GM21526 (cell line): Measurements from ENCODE around the gene SEZ6L2.
"Not testable (repeated sequence)": the region's sequence is repeated elsewhere in the genome, so short reads cannot be mapped to it uniquely, and the experiment has no call there.

Experiments
- ATAC-seq: cut with Tn5 transposase; IDR thresholded peaks from one replicate; pipeline ENCODE4 v1.9.1; 2021; ENCODE audit warnings: moderate library complexity; ENCODE audit not compliant: unreplicated experiment, low FRiP score

The SEZ6L2 gene

DNA sequence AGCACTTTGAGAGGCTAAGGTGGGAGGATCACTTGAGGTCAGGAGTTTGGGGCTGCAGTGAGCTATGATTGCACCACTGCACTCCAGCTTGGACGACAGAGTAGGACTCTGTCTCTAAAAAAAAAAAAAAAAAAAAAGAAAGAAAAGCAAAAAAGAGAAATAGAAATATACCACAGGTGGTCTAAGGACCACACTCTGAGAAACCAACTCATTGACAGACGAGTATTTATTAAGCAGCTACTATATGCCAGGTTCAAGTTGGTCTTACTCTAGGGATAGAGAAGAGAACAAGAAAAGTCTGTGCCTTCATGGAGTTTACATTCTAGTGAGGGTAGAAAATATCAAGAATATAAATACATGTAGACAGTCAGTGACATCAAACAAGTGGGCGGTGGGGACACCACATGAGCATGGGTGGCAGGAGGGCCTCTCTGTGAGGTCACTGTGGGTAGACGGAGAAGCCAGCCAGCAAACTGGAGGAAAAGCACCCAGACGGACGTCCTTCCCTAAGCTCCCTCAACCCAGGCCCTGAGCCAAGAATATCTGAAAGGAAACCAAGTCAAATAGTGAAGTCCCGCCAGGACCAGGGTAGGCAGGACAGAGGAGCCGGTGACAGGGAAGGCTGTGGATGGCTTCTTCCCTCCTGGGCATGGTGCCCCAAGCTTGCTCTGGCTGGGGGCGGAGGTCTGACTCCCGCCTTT lies 41.1 kb downstream of the SEZ6L2 start:
- no peak for ATAC-seq

- ATAC-seq: no peak
These were observed 42.1 kb downstream of the SEZ6L2 start for GRCh38 chr16:29857133-29857760.

GRCh38 chr16:29854520-29855100 lies 44.7 kb downstream of the SEZ6L2 start:
- no peak for ATAC-seq

DNA sequence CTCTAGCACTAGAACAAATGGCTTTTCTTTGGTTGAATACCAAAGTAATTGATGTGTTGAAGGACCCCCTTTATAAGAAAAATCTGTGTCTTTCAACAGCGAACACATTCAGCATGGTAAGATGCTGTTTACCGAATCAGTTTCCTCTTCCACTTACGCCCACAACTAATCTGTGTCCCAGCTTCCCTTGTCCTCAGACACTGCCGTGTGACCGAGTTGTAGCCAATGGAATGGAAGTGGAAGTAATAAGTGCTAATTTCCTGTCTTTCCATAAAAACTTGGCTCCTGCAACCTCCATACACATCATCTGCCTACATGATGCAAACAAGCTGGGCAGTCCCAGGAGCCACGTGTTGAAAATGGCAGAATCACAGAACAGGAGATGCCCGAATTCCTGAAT lies 46.7 kb downstream of the SEZ6L2 start:
- no peak for ATAC-seq

GRCh38 chr16:29850998-29851397 lies 48.4 kb downstream of the SEZ6L2 start:
- no peak for ATAC-seq

DNA sequence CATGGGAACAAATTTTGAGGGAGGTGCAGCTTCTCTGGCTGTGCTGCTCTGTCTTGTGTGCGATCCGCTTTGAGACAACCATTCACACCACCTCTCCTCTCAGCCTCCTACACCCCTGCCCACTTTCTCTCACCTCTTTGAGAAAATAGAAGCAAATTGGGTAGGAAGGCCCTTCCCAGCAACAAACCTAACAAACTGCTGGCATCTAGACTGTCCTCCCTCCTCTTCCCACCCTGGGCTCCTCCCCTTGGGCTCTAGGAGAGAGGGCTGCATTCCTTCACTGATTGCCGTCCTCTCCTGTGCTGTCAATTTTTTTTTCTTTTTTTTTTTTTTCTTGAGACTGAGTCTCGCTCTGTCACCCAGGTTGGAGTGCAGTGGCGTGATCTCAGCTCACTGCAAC lies 49.8 kb downstream of the SEZ6L2 start:
- ATAC-seq: no peak

DNA sequence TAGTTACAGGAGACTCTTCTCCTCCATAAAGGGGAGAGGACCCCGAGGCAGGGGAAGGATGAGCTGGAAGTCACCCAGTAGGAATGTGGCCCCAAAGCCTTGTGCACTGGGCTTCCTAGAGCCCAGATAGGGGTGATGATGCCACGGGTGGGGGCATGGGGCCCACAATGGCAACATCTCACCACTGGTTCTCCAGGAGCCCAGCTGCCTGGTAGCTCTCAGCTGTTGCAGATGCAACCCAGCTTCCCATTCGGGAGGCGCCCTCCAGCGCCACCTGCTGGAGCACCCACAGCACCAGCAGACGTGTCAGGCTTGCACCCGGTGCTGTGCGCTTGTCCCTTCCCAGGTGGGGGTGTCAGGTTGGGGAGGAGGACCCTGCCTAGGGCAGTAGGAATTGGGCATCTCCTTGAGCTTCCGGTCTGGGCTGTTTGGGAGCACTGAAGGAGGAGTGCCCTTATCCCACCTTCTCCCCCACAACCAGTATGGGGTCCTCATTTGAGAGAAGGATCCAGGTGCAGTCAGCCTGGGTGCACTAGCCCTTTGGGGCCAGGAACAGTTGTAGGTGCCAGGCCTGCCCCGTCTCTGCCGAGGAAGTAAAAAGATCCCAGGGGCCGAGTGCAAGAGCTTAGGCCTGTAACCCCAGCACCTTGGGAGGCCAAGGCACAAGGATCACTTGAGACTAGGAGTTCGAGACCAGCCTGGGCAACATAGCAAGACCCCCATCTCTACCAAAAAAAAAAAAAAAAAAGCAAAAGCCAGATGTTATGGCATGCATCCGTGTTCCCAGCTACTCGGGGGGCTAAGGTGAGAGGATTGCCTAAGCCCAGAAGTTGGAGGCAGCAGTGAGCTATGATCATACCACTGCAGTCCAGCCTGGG lies 50.7 kb downstream of the SEZ6L2 start:
- ATAC-seq: no peak

DNA sequence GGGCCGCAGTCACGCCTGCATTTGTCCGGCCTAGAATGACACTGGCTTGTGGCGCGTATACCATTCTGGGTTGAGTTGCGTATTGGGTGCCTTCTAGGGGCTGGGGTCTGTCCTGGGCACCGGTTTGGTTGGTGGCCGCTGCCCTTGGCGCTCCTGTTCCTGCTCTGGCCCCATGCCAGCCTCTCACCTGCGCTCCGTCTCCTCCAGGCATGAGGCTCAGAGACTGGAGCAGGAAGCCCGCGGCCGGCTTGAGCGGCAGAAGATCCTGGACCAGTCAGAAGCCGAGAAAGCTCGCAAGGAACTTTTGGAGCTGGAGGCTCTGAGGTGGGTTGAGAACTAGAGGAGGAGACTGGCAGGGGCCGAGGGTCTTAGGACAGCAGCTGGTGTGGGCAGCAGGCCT lies 53.7 kb downstream of the SEZ6L2 start:
- no peak for ATAC-seq

GRCh38 chr16:29844575-29845331 lies 54.6 kb downstream of the SEZ6L2 start:
- ATAC-seq: no peak

GRCh38 chr16:29843931-29844330 lies 55.4 kb downstream of the SEZ6L2 start:
- ATAC-seq: no peak

- no peak for ATAC-seq
These were observed 56.5 kb downstream of the SEZ6L2 start for GRCh38 chr16:29842732-29843346.

DNA sequence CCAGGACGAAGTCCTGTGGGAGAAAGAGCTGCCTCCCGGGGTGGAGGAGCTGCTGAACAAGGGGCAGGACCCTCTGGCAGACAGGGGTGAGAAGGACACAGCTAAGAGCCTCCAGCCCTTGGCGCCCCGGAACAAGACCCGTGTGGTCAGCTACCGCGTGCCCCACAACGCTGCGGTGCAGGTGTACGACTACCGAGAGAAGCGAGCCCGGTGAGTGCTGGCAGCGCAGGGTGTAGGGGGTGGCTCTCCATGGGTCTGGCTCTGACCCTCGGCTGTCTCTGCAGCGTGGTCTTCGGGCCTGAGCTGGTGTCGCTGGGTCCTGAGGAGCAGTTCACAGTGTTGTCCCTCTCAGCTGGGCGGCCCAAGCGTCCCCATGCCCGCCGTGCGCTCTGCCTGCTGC lies 57.7 kb downstream of the SEZ6L2 start:
- ATAC-seq: no peak

- ATAC-seq: no peak
These were observed 59.1 kb downstream of the SEZ6L2 start for GRCh38 chr16:29840240-29840639.

- no peak for ATAC-seq
These were observed 59.5 kb downstream of the SEZ6L2 start for GRCh38 chr16:29839822-29840221.

DNA sequence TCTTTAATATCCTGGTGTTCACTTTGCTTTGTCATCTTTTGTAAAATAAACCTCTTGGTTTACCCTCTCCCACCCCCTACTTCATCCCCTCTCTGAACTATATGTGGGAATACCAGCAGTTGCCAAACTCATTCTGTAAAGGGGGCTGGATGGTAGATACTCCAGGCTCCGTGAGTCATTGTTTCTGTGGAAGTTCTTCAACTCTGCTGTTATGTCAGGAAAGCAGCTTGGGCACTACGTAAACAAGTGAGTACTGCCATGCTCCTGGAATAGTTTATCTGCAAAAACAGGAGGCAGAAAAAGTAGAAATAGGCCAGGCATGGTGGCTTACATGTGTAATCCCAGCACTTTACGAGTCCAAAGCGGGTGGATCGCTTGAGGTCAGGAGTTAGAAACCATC lies 61.5 kb downstream of the SEZ6L2 start:
- no peak for ATAC-seq

DNA sequence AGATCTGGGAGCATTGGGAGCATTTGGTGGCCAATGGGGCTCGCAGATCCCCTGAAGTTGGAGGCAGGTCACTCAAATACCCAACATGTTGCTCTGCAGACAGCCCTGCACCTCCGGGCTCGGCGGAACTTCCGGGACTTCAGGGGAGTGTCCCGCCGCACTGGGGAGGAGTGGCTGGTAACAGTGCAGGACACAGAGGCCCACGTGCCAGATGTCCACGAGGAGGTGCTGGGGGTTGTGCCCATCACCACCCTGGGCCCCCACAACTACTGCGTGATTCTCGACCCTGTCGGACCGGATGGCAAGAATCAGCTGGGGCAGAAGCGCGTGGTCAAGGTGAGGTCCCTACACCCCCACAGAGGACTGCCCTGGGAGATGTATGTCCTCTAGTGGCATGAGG lies 62.7 kb downstream of the SEZ6L2 start:
- ATAC-seq: no peak

DNA sequence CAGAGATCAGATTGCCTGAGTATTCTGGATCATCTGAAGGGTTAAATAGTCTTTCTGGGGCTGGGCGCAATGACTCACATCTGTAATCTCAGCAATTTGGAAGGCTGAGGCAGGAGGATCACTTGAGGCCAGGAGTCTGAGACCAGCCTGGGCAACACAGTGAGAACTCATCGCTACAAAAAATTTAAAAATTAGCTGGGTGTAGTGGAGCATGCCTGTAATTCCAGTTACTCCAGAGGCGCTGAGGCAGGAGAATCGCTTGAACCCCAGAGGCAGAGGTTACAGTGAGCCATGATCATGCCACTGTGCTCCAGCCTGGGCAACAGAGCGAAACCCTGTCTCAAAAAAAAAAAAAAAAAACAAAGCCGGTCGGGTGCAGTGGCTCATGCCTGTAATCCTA lies 63.4 kb downstream of the SEZ6L2 start:
- no peak for ATAC-seq

- no peak for ATAC-seq
These were observed 65.3 kb downstream of the SEZ6L2 start for GRCh38 chr16:29834079-29834478.

DNA sequence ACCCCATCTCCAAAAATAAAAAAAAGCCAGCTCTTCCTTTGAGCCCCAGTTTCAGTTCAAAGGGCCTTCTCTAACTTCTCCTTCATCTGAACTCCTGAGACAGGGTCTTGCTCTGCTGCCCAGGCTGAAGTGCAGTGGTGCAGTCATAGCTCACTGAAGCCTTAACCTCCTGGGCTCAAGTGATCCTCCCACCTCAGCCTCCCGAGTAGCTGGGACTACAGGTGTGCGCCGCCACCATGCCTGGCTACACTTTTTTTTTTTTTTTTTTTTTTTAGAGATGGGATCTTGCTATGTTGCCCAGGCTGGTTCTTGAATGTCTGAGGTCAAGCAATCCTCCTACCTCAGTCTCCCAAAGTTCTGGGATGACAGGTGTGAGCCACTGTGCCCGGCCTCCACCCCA lies 66.1 kb downstream of the SEZ6L2 start:
- ATAC-seq: not testable (repeated sequence)

- no peak for ATAC-seq
These were observed 67.9 kb downstream of the SEZ6L2 start for GRCh38 chr16:29831490-29831889.
